CD14-positive monocyte (primary cell): ENCODE data around the gene ITGA6. TPM values are rescaled to one million over a fixed set of nuclear protein-coding genes. Genes with fewer than 3 reads are reported as not detected.
A peak's percentile ranks its signal among the peaks of the same experiment; 100 is the strongest.

Experiments used
- DNase-seq, 3 donors: peaks; one replicate each; pipeline ENCODE4 v3.0.0-alpha.2; 2011 to 2022
- H2AFZ ChIP-seq: 2 replicates; pipeline ENCODE4 v1.6.0; 2012; ENCODE audit warnings: mild to moderate bottlenecking, low read depth, low read length, inconsistent platforms; ENCODE audit not compliant: insufficient read depth, poor library complexity, severe bottlenecking
- H3K27ac ChIP-seq, 2 donors: 1 replicate in 1 of 2; 2 replicates in 1 of 2; pipeline ENCODE4 v1.5.1; 2012 to 2013; ENCODE audit warnings: low read length in 2 of 2, control low read depth in 1 of 2, inconsistent platforms in 1 of 2, low read depth in 1 of 2, mild to moderate bottlenecking in 1 of 2
- H3K27me3 ChIP-seq, 2 donors: one replicate each; pipeline versions ENCODE4 v1.6.0 to v1.6.1; 2011 to 2013; ENCODE audit warnings: low read length in 2 of 2; ENCODE audit not compliant: control insufficient read depth in 2 of 2, insufficient read depth in 2 of 2
- H3K36me3 ChIP-seq, 2 donors: replicated peaks in 1 of 2; 1 replicate in 1 of 2; 2 replicates in 1 of 2; pipeline versions ENCODE4 v1.5.1 to v1.6.1; 2012 to 2013; ENCODE audit warnings: low read length in 2 of 2, control low read depth in 1 of 2, inconsistent platforms in 1 of 2, mild to moderate bottlenecking in 1 of 2; ENCODE audit not compliant: insufficient read depth in 2 of 2, control insufficient read depth in 1 of 2
- H3K4me1 ChIP-seq, 2 donors: 1 replicate in 1 of 2; 2 replicates in 1 of 2; pipeline versions ENCODE4 v1.5.1 to v1.6.1; 2012 to 2013; ENCODE audit warnings: low read length in 2 of 2, control low read depth in 1 of 2, inconsistent platforms in 1 of 2, mild to moderate bottlenecking in 1 of 2, moderate library complexity in 1 of 2; ENCODE audit not compliant: insufficient read depth in 2 of 2, control insufficient read depth in 1 of 2
- H3K4me2 ChIP-seq: replicated peaks from 2 replicates; pipeline ENCODE3; 2012; ENCODE audit warnings: low read length, moderate library complexity, mild to moderate bottlenecking; ENCODE audit not compliant: poor library complexity, severe bottlenecking; ENCODE audit errors: extremely low read depth
- H3K4me3 ChIP-seq, 3 experiments: fragments of 200-600 bp in 1 of 3; sonication (generic) in 1 of 3; replicated peaks in 1 of 3; 1 replicate in 2 of 3; 2 replicates in 1 of 3; pipeline ENCODE4 v1.5.1; 2011 to 2013; ENCODE audit warnings: low read length in 3 of 3, mild to moderate bottlenecking in 3 of 3, control low read depth in 2 of 3, low read depth in 2 of 3, inconsistent platforms in 1 of 3, moderate library complexity in 1 of 3
- H3K79me2 ChIP-seq: 2 replicates; pipeline ENCODE4 v1.6.0; 2012; ENCODE audit warnings: mild to moderate bottlenecking, control low read depth, inconsistent platforms, low read length, moderate library complexity; ENCODE audit not compliant: insufficient read depth
- H3K9ac ChIP-seq: 2 replicates; pipeline ENCODE4 v1.6.0; 2017; ENCODE audit warnings: low read length, mild to moderate bottlenecking; ENCODE audit not compliant: insufficient read depth, poor library complexity, severe bottlenecking
- H3K9me3 ChIP-seq, 2 donors: replicated peaks in 1 of 2; 1 replicate in 1 of 2; 2 replicates in 1 of 2; pipeline versions ENCODE4 v1.5.1 to v1.6.1; 2012 to 2013; ENCODE audit warnings: low read length in 2 of 2, control low read depth in 1 of 2; ENCODE audit not compliant: control insufficient read depth in 1 of 2, insufficient read depth in 1 of 2
- H4K20me1 ChIP-seq: 2 replicates; pipeline ENCODE4 v1.6.0; 2012; ENCODE audit warnings: mild to moderate bottlenecking, low read length, control low read depth, moderate library complexity; ENCODE audit not compliant: insufficient read depth
- H3K27ac Mint-ChIP-seq, 7 donors: one replicate each; pipeline ENCODE4 v1.8.0; 2020; ENCODE audit warnings: mild to moderate bottlenecking in 7 of 7, mixed read lengths in 7 of 7, moderate library complexity in 6 of 7, inconsistent platforms in 2 of 7
- H3K27me3 Mint-ChIP-seq, 3 donors: one replicate each; pipeline ENCODE4 v1.8.0; 2021 to 2022; ENCODE audit warnings: low read depth in 3 of 3, mild to moderate bottlenecking in 3 of 3, mixed read lengths in 3 of 3, moderate library complexity in 3 of 3, inconsistent platforms in 1 of 3
- H3K36me3 Mint-ChIP-seq, 2 donors: one replicate each; pipeline ENCODE4 v1.8.0; 2020; ENCODE audit warnings: mixed read lengths in 2 of 2, inconsistent platforms in 1 of 2, mild to moderate bottlenecking in 1 of 2
- H3K4me1 Mint-ChIP-seq: one replicate; pipeline ENCODE4 v1.8.0; 2020; ENCODE audit warnings: mild to moderate bottlenecking, mixed read lengths
- H3K4me3 Mint-ChIP-seq, 2 donors: one replicate each; pipeline ENCODE4 v1.8.0; 2020; ENCODE audit warnings: mild to moderate bottlenecking in 2 of 2, mixed read lengths in 2 of 2, moderate library complexity in 1 of 2
- H3K9me3 Mint-ChIP-seq, 7 donors: one replicate each; pipeline ENCODE4 v1.8.0; 2020 to 2022; ENCODE audit warnings: mixed read lengths in 7 of 7, mild to moderate bottlenecking in 6 of 7, moderate library complexity in 6 of 7, inconsistent platforms in 2 of 7
- CTCF ChIP-seq: fragments of 200-600 bp; IDR thresholded peaks from one replicate; pipeline ENCODE4 v1.8.0; 2022; ENCODE audit warnings: antibody characterized with exemption, mild to moderate bottlenecking
- WGBS: methylation state at CpG from one replicate; pipeline ENCODE4 v1.1.5; 2013; ENCODE audit warnings: missing lambda C conversion rate; ENCODE audit not compliant: insufficient coverage; 5-methylcytosine and 5-hydroxymethylcytosine counted together
- intact Hi-C, 2 donors: fragments of 100-400 bp; cut with micrococcal nuclease; formaldehyde crosslinking; loops; one replicate each; pipeline versions ENCODE4 v1.15.0 to v1.15.1; 2023
- polyA plus RNA-seq, 3 donors: library from polyadenylated mRNA; depleted of rRNA in 1 of 3; unstranded in 2 of 3; stranded (reverse) in 1 of 3; fragments of 300-500 nt in 2 of 3; fragments of >200 nt in 1 of 3; fragmentation: Illumina TruSeq in 2 of 3; gene quantifications; 1 replicate in 2 of 3; 2 replicates in 1 of 3; pipeline ENCODE4 v1.2.3, GENCODE V29; 2012 to 2021

ITGA6 gene
- polyA plus RNA-seq, 3 donors, result 0.01 to 0.36 (median 0.20) TPM

GRCh38 chr2:172481507-172482262 is 54.3 kb downstream of the ITGA6 start:
- Histone ChIP-seq H3K9me3 (no peaks in the 10 kb centered on the region), H4K20me1 (no peaks in the 10 kb centered on the region), H3K27me3 (no peaks in the 10 kb centered on the region), H3K36me3 (no peaks in the 10 kb centered on the region), H3K4me3 (no peak overlapping the region), H3K4me1 (no peaks in the 10 kb centered on the region), H3K27ac (no peak overlapping the region), H3K9ac (no peak overlapping the region), H3K4me2 (no peak overlapping the region), H2AFZ (no peak overlapping the region), H3K79me2 (no peaks in the 10 kb centered on the region)
- Mint-ChIP-seq H3K9me3 (no peaks in the 10 kb centered on the region), H3K4me3 (no peak overlapping the region), H3K27me3 (peaks cover 0 to 1% (median 0%) of the 10 kb centered on the region in 3 donors), H3K36me3 (no peaks in the 10 kb centered on the region), H3K4me1 (no peaks in the 10 kb centered on the region), H3K27ac (no peak overlapping the region)
- intact Hi-C loops, result no loop called here
- no peak for DNase-seq
- 100% methylated on average over 2 of the region's 7 CpGs for WGBS
- TF ChIP-seq CTCF, result no peak

- TF ChIP-seq CTCF, result peak; percentile 7
- Histone ChIP-seq H3K9me3 (no peaks in the 10 kb centered on the region), H3K4me1 (no peaks in the 10 kb centered on the region), H4K20me1 (no peaks in the 10 kb centered on the region), H3K9ac (no peak overlapping the region), H3K27ac (no peak overlapping the region), H3K36me3 (no peaks in the 10 kb centered on the region), H3K79me2 (no peaks in the 10 kb centered on the region), H3K4me2 (no peak overlapping the region), H3K4me3 (no peak overlapping the region), H3K27me3 (no peaks in the 10 kb centered on the region), H2AFZ (no peak overlapping the region)
- WGBS, result 63% methylated on average over 3 of the region's 4 CpGs
- Mint-ChIP-seq H3K27me3 (peaks cover 0 to 1% (median 0%) of the 10 kb centered on the region in 3 donors), H3K4me3 (no peak overlapping the region), H3K9me3 (no peaks in the 10 kb centered on the region), H3K36me3 (no peaks in the 10 kb centered on the region), H3K27ac (no peak overlapping the region), H3K4me1 (peaks cover 1% of the 10 kb centered on the region)
- intact Hi-C loops, result no loop called here
- DNase-seq, result no peak
These were observed 56.9 kb downstream of the ITGA6 start for GRCh38 chr2:172484253-172484652.
